GM04504 (cell line): Measurements from ENCODE around the gene WWOX.

ENCODE experiments used
- DNase-seq: peaks from one replicate; pipeline ENCODE4 v3.0.0-alpha.2; 2012; ENCODE audit warnings: low read depth

WWOX gene

GRCh38 chr16:79104567-79104966, 1005.1 kb downstream of the WWOX start:
- no peak for DNase-seq

GRCh38 chr16:79107301-79107700, 1007.8 kb downstream of the WWOX start:
- no peak for DNase-seq

DNA sequence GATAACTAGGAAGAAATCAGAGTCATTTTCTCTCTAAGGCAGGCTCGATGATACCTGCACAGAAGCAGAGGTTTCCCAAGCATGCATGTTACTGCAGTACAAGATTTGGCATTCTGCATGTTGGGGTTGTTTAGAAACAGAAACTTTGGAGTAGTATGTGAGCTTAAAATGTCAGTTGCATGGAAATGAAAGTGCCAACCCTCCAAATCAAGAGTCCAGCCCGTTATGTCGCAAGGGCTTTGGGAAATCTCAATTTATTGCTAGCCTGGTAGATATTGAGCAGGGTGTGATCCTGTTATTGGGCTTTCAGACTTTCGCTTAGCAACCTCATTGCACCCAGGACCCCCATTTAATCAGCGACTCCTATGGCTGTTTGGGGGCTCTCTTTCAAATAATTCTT, 1010.3 kb downstream of the WWOX start:
- DNase-seq: no peak

DNA sequence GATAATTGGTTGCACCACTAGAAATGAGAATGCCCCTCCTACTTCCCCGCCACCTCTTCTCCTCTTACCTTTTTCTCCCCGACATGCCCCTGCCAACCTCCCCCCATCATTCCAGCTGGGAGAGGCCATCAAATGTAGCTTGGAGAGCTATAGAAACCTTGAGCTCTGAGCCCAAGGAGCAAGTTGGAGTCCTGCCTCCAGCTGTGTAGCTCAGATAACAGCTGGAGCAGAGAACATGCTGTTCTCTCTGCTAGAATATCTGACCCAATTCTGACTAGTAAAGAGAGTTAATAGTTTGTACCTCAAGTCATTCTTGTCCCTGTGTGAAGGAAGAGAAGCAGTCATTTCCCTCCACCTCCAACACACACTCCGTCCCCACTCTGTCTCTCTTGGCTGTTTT, 1010.8 kb downstream of the WWOX start:
- no peak for DNase-seq

- no peak for DNase-seq
Observed at GRCh38 chr16:79110953-79111352, 1011.5 kb downstream of the WWOX start.

DNA sequence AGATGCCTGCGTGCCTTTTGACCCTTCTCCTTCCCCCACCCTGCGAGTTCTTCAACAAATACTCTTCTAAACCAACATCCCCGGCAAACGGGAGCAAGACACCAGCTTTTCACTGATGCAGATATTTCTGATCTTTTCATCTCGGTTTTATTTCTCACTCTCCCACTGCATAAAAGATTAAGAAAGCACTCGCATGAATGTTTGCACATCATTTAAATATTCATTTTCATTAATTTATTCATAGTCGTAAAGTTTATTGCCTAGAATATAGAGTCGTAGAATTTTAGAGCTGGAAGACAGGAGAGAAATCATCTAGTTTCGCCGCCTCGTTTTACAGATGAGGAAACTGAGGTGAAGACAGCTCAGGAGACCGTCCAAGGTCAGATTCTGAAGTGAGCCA, 1013.0 kb downstream of the WWOX start:
- no peak for DNase-seq

GRCh38 chr16:79113826-79114225, 1014.4 kb downstream of the WWOX start:
- DNase-seq: no peak

- no peak for DNase-seq
Observed at GRCh38 chr16:79114759-79115158, 1015.3 kb downstream of the WWOX start.

GRCh38 chr16:79121906-79122305, 1022.5 kb downstream of the WWOX start:
- no peak for DNase-seq

DNA sequence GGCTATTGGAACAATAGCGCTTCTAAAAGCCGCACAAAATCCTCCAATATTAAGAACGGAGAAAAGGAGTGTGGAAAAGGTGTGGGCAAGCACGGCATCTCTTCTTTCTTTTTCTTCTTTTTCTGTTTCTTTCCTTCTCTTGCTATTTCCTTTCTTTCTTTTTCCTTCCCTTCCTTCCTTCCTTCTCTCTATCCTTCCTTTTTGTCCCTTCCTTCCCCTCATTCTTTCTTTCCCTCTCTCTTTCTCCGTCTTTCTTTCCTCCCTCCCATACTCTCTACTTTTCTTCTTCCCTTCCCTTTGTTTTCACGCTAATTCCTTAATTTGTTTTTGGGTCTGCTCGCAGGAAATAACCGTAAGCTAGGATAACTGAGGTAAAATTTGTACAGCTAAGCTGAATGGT, 1022.9 kb downstream of the WWOX start:
- no peak for DNase-seq

DNA sequence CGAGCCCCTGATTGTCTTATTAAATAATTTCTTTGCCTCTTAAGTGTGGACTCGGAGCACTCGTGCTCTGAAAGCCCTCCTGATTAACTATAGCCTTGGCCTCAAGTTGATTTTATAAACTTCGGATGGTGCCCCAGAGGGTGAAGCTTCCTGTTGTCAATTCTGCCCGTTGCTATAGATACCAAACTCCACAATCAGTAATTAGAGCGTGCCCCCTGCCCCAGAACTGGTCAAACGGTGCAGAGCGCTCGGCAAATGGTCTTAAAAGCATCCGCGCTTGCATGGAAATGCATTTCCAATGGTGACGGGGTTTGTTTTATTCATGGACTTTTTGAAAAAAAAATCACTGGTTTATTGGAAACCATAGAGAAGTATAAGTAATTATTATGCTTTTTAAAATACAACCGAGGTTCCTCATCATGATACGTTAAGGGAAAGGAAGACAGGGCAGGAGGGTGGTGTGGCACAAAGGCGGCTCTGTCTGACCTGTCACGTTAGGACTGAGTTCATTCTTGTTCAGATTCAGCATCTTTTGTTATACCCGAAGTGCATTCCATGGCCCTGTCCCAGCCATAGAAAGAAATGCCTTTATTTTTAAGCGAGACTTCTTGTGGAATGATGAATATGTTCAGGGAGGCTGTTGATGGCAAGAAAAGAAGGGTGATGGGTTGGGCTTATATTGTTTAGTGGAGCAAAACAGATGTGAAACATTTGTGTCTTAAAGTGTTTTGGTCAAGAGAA, 1024.7 kb downstream of the WWOX start:
- DNase-seq: no peak

GRCh38 chr16:79127766-79128165, 1028.3 kb downstream of the WWOX start:
- DNase-seq: no peak

DNA sequence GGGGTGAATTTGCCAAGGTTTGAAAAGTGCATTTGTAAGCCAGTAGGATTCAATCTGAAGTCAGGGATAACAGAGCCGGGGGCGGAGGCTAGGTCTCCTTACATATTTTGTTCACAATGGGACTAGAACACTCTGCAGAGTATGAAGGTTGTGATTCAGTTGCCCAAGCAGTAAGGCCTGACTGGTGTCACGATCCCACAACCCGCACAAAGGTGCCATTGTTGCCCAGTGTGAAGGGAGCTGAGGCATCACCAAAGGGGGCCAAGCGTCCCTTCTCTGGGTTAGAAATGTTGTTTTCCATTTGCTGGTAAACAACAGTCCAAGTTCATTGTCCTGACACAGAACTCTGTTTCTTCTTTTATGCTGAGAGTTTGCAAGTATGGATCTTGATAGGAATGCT, 1029.3 kb downstream of the WWOX start:
- DNase-seq: no peak

DNA sequence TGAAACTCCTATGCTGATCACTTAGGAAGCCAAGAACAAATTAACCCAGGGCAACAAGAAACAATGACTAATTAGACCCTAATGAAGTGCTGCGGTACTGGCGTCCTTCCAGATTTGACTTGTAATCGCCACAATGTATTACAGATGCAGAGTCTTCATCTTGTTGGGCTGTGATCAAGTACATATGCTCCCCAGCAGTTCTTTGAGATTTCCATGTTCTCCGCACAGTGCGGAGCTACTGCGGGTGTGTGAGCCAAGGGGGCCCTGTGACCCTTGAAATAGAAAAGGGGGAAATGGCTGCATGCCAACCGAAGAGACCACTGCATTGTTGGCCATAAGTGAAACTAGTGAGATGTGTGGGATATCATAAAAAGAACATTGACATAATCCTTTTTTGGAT, 1031.2 kb downstream of the WWOX start:
- no peak for DNase-seq

DNA sequence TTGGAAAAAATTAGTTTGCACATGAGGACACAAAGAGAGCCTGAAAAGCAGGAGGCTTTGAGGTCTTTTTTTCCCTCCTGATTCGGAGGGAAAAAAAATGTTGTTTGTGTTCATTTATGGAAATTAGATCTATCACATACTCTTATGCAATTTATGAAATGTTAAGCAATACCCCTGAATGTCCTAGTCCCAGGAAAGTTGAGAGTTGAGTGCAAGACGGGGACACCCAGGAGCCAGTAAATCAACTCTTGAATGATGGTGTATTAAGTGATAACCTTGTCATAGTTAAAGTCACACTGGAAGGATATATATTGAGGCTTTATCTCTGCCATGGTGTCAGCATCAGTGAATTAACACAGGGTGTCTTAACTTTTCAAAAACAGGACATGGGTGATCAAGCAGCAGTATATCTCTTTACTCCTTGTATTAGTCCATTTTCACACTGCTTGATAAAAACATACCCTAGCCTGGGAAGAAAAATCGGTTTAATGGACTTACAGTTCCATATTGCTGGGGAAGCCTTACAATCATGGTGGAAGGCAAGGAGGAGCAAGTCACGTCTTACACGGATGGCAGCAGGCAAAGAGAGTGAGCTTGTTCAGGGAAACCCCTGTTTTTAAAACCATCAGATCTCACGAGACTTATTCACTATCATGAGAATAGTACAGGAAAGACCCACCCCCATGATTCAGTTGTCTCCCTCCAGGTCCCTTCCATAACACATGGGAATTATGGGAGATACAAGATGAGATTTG, 1032.0 kb downstream of the WWOX start:
- DNase-seq: no peak

DNA sequence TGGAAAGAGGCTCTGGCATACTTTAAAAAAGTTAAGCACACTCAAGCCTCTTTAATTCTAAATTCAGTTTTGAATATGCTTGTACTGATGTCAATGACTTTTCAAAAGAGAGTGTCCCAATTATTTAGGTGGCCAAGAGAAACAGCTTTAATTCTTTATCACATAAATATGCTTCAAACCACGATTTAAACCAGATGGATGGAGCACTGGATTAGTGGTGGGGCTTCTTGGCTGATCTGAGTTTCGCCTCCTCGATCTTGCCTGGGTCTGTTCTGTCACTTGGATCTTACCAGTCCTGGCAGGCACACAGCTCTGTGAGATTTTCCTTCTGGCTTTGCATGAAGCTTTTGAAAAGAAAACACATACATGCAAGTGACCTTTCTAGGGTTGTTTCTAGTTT, 1033.2 kb downstream of the WWOX start:
- DNase-seq: no peak

DNA sequence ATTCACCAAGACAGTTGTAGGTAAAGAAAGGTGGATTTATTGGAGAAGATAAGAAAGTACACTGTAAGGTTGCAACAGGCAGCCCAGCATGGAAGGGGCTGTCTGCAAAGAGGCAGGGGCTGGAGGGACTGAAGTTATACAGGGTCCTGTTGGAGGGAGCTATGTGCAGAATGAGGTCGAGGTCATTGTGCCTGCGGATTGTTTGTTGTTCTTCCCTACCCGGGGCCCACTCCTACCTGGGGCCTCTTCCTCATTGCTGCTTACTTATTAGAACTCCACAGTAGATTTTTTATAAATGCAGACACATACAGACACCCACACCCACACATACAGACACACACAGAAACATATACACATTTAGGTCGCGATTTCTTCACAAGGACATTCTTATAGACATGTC, 1034.8 kb downstream of the WWOX start:
- DNase-seq: no peak

DNA sequence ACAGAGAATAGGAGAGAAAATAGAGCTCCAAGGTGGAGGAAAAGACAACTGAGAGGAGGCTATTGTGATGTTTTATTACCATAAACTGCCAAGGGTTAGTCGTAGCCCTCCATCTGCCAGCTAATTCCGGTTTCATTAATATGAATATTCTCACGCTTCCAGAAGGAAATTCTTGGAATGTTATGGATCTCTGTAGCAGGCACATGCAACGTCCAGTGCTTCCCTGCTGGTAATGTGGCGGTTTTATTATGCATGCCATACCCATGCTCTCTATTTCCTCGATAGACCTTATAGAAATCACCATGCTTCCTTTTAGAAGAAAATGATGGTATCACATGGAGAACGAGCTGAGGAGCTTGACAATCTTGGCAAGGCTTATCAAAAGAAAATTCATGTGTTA, 1037.5 kb downstream of the WWOX start:
- DNase-seq: no peak

DNA sequence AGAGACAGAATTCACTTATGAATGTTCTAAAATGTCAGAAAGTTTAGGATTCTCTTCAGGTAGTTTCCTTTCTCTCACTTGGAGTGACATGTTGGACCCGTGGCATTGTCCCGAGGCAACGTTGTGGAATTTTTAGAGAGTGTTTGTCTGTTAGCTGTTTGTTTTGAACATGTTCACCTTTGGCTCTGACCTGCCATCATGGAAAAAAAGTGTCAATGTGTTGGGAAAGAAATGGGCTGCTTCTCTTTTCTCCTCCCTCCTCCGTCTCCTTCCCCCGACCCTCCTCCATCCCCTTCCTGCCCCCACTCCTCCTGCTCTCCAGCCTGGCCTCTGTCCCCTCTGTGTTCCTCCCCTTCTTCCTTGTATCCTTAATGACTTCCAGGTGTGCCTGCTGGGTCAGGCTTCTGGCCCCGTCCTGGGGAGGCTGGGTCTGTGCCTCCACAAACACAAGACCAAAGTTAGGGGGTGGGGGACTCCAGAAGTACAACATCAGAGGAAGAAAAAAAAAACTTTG, 1038.0 kb downstream of the WWOX start:
- no peak for DNase-seq

GRCh38 chr16:79139799-79140198, 1040.3 kb downstream of the WWOX start:
- DNase-seq: no peak

DNA sequence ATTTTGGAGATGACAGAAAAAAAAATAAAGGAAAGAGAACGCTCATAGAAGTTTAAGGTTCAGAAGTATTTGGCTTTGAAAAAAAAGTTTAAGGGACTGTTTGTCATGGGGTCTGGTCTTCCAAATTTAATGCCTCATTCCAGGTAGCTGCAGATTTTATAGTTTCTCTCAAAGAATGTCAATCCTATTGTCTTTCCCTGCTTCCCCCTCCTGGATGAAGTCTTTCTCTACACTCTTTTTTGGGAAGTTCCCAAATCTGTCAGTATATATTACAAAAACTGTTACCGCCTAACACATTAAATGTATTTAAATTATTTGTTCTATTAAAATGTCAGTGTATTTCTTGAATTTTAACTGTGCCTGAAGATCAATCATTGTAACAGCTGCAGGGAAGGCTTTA, 1043.6 kb downstream of the WWOX start:
- DNase-seq: no peak

- no peak for DNase-seq
Observed at GRCh38 chr16:79150151-79150550, 1050.7 kb downstream of the WWOX start.

- DNase-seq: no peak
Observed at GRCh38 chr16:79150632-79151310, 1051.3 kb downstream of the WWOX start.
